ENCODE data around the gene BAHCC1. TPM values are rescaled to one million over a fixed set of nuclear protein-coding genes. Genes with fewer than 3 reads are reported as not detected.

Gene BAHCC1
- total and polyA plus RNA-seq, 2 donors from 2014 or later, result 2.6 to 20.5 TPM

- Histone ChIP-seq H3K4me1 (ENCODE audit: control insufficient read depth in 2 of 3, insufficient read depth in 2 of 3, low read depth in 1 of 3, low read length in 3 of 3) (peaks cover 0 to 29% (median 6%) of the 10 kb centered on the region in 3 donors), H3K27ac (ENCODE audit: low read depth in 2 of 2, low read length in 2 of 2) (peak overlapping the region; percentile 90 to 92), H3K27me3 (ENCODE audit: control insufficient read depth, insufficient read depth, low read length) (no peaks in the 10 kb centered on the region), H3K4me3 (ENCODE audit: low read length in 3 of 3) (no peak overlapping the region), H3K36me3 (ENCODE audit: control insufficient read depth in 2 of 3, insufficient read depth in 3 of 3, low read length in 3 of 3) (no peaks in the 10 kb centered on the region), H3K9me3 (ENCODE audit: control insufficient read depth in 2 of 3, insufficient read depth in 1 of 3, low read length in 3 of 3) (no peaks in the 10 kb centered on the region), H3K9ac (ENCODE audit: low read length in 3 of 3) (no peak overlapping the region)
- FAIRE-seq, result no peak
- TF ChIP-seq CTCF (IDR thresholded peaks at IDR 0.05; ENCODE audit: borderline replicate concordance, extremely low read depth, insufficient read depth), result no peak
- intact Hi-C loops (cut with DNase I), result no loop called here
- peak in 1 of 5 donors; percentile 89 for DNase-seq
These were observed 25.7 kb downstream of the BAHCC1 start for GRCh38 chr17:81420769-81421462.

- Histone ChIP-seq H3K9me3 (ENCODE audit: control insufficient read depth in 2 of 3, insufficient read depth in 1 of 3, low read length in 3 of 3) (no peaks in the 10 kb centered on the region), H3K4me3 (ENCODE audit: low read length in 3 of 3) (no peak overlapping the region), H3K27ac (ENCODE audit: low read depth in 2 of 2, low read length in 2 of 2) (peak overlapping the region; percentile 3 to 71), H3K27me3 (ENCODE audit: control insufficient read depth, insufficient read depth, low read length) (no peaks in the 10 kb centered on the region), H3K36me3 (ENCODE audit: control insufficient read depth in 2 of 3, insufficient read depth in 3 of 3, low read length in 3 of 3) (no peaks in the 10 kb centered on the region), H3K9ac (ENCODE audit: low read length in 3 of 3) (no peak overlapping the region), H3K4me1 (ENCODE audit: control insufficient read depth in 2 of 3, insufficient read depth in 2 of 3, low read depth in 1 of 3, low read length in 3 of 3) (peaks cover 0 to 29% (median 6%) of the 10 kb centered on the region in 3 donors)
- DNase-seq, result peak in 4 of 5 donors; percentile 68 to 96 (median 76)
- no peak for FAIRE-seq
- no peak for TF ChIP-seq CTCF (IDR thresholded peaks at IDR 0.05; ENCODE audit: borderline replicate concordance, extremely low read depth, insufficient read depth)
- intact Hi-C loops (cut with DNase I), result no loop called here
These were observed 27.8 kb downstream of the BAHCC1 start for GRCh38 chr17:81422776-81423697.

GRCh38 chr17:81423698-81424071, 28.4 kb downstream of the BAHCC1 start:
- no peaks in the 10 kb centered on the region for H3K27me3 ChIP-seq (ENCODE audit: control insufficient read depth, insufficient read depth, low read length)
- no peak overlapping the region for H3K9ac ChIP-seq (ENCODE audit: low read length in 3 of 3)
- H3K4me3 ChIP-seq (ENCODE audit: low read length in 3 of 3), result no peak overlapping the region
- no peak for DNase-seq
- FAIRE-seq, result no peak
- no peak for TF ChIP-seq CTCF (IDR thresholded peaks at IDR 0.05; ENCODE audit: borderline replicate concordance, extremely low read depth, insufficient read depth)
- peak overlapping the region in 1 of 2 donors; percentile 71 for H3K27ac ChIP-seq (ENCODE audit: low read depth in 2 of 2, low read length in 2 of 2)
- intact Hi-C loops (cut with DNase I), result no loop called here
- no peaks in the 10 kb centered on the region for H3K36me3 ChIP-seq (ENCODE audit: control insufficient read depth in 2 of 3, insufficient read depth in 3 of 3, low read length in 3 of 3)
- no peaks in the 10 kb centered on the region for H3K9me3 ChIP-seq (ENCODE audit: control insufficient read depth in 2 of 3, insufficient read depth in 1 of 3, low read length in 3 of 3)
- peaks cover 0 to 26% (median 6%) of the 10 kb centered on the region in 3 donors for H3K4me1 ChIP-seq (ENCODE audit: control insufficient read depth in 2 of 3, insufficient read depth in 2 of 3, low read depth in 1 of 3, low read length in 3 of 3)
